C4-2B (cell line): ENCODE measurements around the gene ANKS6.

Experiments used
- ZFX ChIP-seq: fragments of 450-650 bp; IDR thresholded peaks from 2 replicates; pipeline ENCODE4 v1.6.1; 2017
- TF ChIP-seq, protein P1 (sequence below): fragments of 450-650 bp; conservative IDR thresholded peaks from 2 replicates; pipeline ENCODE4 v1.5.1; 2017; ENCODE audit warnings: mild to moderate bottlenecking

GRCh38 chr9:98798254-98798653, 1.9 kb upstream of the ANKS6 start:
- TF ChIP-seq, protein P1, sequence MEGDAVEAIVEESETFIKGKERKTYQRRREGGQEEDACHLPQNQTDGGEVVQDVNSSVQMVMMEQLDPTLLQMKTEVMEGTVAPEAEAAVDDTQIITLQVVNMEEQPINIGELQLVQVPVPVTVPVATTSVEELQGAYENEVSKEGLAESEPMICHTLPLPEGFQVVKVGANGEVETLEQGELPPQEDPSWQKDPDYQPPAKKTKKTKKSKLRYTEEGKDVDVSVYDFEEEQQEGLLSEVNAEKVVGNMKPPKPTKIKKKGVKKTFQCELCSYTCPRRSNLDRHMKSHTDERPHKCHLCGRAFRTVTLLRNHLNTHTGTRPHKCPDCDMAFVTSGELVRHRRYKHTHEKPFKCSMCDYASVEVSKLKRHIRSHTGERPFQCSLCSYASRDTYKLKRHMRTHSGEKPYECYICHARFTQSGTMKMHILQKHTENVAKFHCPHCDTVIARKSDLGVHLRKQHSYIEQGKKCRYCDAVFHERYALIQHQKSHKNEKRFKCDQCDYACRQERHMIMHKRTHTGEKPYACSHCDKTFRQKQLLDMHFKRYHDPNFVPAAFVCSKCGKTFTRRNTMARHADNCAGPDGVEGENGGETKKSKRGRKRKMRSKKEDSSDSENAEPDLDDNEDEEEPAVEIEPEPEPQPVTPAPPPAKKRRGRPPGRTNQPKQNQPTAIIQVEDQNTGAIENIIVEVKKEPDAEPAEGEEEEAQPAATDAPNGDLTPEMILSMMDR: no peak
- no peak for TF ChIP-seq ZFX
